Activated T-helper 1 cell treated with Interleukin-2 at 50 U/mL for 16 hours (primary cell): ENCODE measurements around the gene WDR91.

Experiments used
- DNase-seq: peaks from one replicate; pipeline ENCODE4 v3.0.0-alpha.2; 2020; ENCODE audit warnings: low read depth

WDR91 gene

GRCh38 chr7:135160858-135161653 lies 50.3 kb downstream of the WDR91 start:
- DNase-seq = no peak

- DNase-seq = no peak
Observed at GRCh38 chr7:135160098-135160857, 51.0 kb downstream of the WDR91 start.

DNA sequence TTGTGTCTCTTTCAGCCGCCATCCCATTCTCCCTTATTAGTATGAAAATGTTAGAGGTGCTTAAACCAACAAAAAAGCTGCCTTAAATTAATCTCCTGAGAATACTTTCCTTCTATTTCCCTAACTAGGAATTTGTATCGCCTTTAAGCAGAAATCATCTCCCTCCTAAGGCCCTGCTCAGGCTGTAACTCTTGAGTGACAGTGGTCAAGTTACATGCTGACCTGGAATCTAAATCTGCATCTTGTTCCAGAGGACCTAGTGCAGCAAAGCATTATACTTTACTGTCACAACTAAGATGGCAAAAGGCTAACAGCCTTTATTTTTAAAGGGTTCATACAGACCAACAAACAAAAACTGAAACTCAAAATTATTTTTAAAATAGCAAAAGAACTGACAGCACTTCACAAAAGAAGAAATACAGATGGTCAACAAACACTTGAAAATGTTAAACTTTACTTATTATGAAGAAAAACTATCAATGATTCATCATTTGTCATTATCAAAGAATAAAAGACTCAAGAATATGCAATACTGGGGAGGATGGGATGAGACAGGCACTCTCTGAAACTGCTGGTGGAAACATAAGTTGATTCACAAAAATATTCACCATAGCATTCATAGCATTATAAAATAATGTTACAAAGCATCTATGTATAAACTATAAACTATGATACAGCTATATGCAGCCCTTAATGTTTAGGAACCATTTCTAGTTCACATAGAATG lies 51.8 kb downstream of the WDR91 start:
- no peak for DNase-seq

DNA sequence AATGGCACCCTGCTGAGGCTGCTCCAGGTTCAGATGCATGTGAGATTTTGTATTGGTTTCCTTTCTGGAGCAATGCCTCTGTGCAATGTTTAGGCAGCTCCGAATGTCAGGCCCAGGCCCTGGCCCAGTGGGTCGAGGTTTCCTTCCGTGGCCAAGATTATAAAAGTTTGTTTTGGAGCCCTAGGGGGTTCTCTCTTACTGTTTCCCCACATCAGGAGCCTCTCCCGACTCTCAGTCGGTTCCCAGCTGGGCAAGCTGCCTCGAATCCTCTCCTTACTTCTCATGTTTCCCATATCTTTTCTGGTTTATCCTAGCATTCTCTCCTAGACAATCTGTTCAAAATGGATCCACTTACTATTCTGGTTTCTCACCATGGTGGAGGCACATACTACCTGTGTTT lies 52.5 kb downstream of the WDR91 start:
- no peak for DNase-seq

DNA sequence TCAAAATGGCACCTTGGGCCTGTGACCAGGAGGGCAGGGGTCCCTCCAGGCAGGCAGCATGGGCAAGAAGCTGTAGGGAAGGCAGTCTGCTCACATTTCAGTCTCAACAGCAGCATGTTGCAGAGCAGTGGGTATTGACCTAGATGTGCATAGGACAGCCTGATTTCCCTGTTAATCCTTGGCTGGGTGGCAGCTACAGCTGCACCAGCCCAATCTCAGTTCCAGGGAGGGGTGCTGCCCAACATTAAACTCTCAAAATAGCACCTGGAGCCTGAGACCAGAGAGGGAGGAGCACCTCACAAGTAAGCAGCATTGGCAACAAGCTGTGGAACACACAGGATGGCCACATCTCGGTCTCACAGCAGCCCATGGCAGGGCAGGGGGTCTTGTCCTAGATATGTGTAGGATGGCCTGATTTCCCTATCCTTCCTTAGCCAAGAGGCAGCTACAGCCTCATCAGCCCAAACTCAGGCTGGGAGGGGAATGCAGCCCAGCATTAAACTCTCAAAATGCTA lies 53.1 kb downstream of the WDR91 start:
- DNase-seq = no peak

DNA sequence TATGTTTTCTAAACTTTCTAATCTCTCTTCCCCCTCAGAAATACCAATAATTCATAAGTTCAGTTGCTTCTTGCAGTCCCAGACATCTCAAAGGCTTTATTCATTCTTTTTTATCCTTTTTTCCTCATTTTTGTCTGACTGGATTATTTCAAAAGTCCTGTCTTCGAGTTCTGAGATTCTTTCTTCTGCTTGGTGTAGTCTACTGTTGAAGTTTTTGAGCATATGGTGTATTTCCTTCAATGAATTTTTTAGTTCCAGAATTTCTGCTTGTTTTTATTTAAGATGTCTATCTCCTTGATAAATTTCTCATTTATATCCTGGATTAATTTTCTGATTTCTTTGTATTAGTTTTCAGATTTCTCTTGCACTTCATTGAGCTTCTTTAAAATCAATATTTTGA lies 55.0 kb downstream of the WDR91 start:
- DNase-seq = no peak

GRCh38 chr7:135154734-135155133 lies 56.6 kb downstream of the WDR91 start:
- DNase-seq = no peak

GRCh38 chr7:135152442-135152841 lies 58.9 kb downstream of the WDR91 start:
- DNase-seq = no peak

- DNase-seq = no peak
Observed at GRCh38 chr7:135151533-135151932, 59.8 kb downstream of the WDR91 start.

GRCh38 chr7:135151132-135151531 lies 60.2 kb downstream of the WDR91 start:
- DNase-seq = no peak

DNA sequence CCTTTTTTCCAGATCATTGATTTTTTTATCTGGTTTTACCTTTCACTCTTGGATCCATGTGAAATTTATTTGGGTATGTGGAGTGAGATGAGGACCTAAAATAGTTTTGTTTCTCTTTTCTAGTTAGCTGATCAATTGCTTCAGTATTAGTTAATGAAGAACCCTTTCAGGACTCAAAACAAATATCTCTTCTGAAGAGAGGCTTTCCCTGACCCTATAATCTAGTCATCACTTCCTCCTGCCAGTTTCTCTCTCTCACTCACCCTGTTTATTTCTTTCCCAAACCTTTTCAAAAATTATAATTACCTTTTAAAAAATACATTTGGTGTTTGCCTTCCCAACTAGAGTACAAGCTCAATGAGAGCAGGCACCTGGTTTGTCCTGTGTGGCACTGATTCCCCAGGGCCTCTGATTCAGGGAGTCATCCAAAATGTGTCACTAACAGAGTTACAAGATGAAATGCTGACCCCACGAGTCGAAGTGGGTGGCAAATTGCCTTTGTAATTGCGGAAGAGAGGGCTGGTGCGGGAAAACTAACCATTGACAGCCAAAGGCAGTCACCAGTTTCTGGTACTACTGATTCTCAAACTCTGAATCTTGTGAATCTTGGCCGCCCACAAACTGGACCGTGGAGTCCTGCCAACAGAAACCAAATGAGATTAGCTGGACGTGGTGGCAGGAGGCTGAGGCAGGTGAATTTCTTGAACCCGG lies 61.1 kb downstream of the WDR91 start:
- DNase-seq = no peak

- DNase-seq = no peak
Observed at GRCh38 chr7:135147899-135148721, 63.2 kb downstream of the WDR91 start, which contains the start of gene TMEM140. TSS of gene TMEM140 (plus strand) at chr7:135148072. CDS start at chr7:135164442, 16,370 bp downstream.

DNA sequence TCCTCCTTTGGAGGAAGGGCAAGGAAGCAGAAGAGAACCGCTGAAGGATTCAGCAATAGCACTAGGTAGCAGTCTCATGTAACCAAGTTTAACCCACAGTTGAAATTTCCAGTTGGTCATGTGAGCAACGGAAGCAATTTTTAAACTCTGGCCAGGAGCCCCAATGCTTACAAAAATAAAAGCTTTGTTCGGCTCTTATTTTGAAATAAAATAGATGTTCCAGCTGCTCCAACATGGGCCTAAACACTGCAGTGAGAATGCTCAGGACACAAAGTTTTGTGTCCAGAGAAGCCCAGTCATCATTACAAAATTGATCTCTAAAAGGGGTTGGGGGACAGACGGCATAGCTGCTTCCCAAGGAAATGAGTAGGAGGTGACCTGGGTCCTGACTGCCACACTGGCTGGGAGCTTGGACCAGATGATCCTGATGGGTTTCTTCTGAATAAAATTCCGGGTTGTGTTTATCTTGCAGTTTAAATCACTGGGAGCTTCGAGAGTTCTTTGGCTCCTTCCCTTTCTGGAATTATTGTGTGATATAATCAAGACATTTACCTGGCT lies 63.9 kb downstream of the WDR91 start:
- no peak for DNase-seq

- no peak for DNase-seq
Observed at GRCh38 chr7:135143885-135144668, 67.2 kb downstream of the WDR91 start.
